ENCODE data around the gene SOX13.

DNA sequence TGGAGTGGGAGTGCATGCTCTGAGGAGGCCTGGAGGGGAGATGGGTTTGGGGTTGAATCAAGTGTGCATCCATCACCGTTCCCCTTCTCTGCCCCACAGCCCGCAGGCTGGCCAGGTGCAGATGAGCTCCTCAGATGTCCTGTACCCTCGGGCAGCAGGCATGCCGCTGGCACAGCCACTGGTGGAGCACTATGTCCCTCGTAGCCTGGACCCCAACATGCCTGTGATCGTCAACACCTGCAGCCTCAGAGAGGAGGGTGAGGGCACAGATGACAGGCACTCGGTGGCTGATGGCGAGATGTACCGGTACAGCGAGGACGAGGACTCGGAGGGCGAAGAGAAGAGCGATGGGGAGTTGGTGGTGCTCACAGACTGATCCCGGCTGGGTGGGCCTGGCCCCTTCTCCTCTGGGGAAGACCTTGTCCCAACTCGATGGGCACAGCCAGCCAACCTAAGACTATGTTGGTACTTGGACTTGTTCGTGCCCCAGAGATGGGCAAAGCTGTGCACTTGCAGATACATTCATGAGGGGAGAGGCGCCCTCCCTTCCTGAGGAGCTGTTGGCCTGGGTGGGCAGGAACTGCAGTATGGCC, 52.9 kb downstream of the SOX13 start:
- TF ChIP-seq YY1 (IDR thresholded peaks at IDR 0.05; ENCODE audit: insufficient read depth, insufficient read length): no peak
- TF ChIP-seq ZNF274 (IDR thresholded peaks at IDR 0.05; ENCODE audit: low read depth, low read length): no peak
- no peak for TF ChIP-seq SUZ12 (IDR thresholded peaks at IDR 0.05; ENCODE audit: extremely low read depth, insufficient read depth, insufficient read length)
